NCI-H510A treated with DMSO at 0.1 percent for 48 hours (cell line): Measurements from ENCODE around the gene KRT5.
"Not testable (repeated sequence)": the region's sequence is repeated elsewhere in the genome, so short reads cannot be mapped to it uniquely, and the experiment has no call there.

ENCODE experiments used
- DNase-seq: peaks from one replicate; lab custom pipeline; 2025; lab: John Stamatoyannopoulos, UW

The KRT5 gene

GRCh38 chr12:52494100-52494499, 26.1 kb downstream of the KRT5 start:
- DNase-seq, result no peak

GRCh38 chr12:52493172-52493571, 27.0 kb downstream of the KRT5 start, which contains the start of gene KRT6A:
Gene KRT6A (minus strand): TSS chr12:52493257. CDS start chr12:52493188, 69 bp downstream.
- DNase-seq, result no peak

- not testable (repeated sequence) for DNase-seq
Observed at GRCh38 chr12:52492405-52492804, 27.8 kb downstream of the KRT5 start.

- not testable (repeated sequence) for DNase-seq
Observed at GRCh38 chr12:52491495-52491894, 28.7 kb downstream of the KRT5 start.

- no peak for DNase-seq
Observed at GRCh38 chr12:52488736-52489135, 31.5 kb downstream of the KRT5 start.

GRCh38 chr12:52487744-52488443, 32.3 kb downstream of the KRT5 start:
- DNase-seq, result not testable (repeated sequence)

- DNase-seq, result no peak
Observed at GRCh38 chr12:52487211-52487610, 33.0 kb downstream of the KRT5 start.

GRCh38 chr12:52486166-52487105, 33.8 kb downstream of the KRT5 start:
- no peak for DNase-seq

GRCh38 chr12:52480073-52480472, 40.1 kb downstream of the KRT5 start:
- no peak for DNase-seq

- DNase-seq, result no peak
Observed at GRCh38 chr12:52477651-52478050, 42.5 kb downstream of the KRT5 start.

GRCh38 chr12:52474212-52474611, 46.0 kb downstream of the KRT5 start:
- no peak for DNase-seq

GRCh38 chr12:52473768-52474167, 46.4 kb downstream of the KRT5 start, which contains the start of gene KRT6C:
Gene KRT6C (minus strand): TSS chr12:52473805. CDS start chr12:52473737, 68 bp downstream.
- DNase-seq, result no peak

- DNase-seq, result no peak
Observed at GRCh38 chr12:52469853-52470252, 50.3 kb downstream of the KRT5 start.

GRCh38 chr12:52464897-52465296, 55.3 kb downstream of the KRT5 start:
- no peak for DNase-seq
